ENCODE data around the gene BTBD9.

GRCh38 chr6:38341496-38341895 is 298.2 kb downstream of the BTBD9 start:
- TF ChIP-seq POLR2A (IDR thresholded peaks at IDR 0.05) = no peak
- no peak for TF ChIP-seq CTCF (IDR thresholded peaks at IDR 0.05)
